Parathyroid adenoma (tissue), 2 donors: ENCODE measurements around the gene KATNBL1.
"Not testable (repeated sequence)": the region's sequence is repeated elsewhere in the genome, so short reads cannot be mapped to it uniquely, and the experiment has no call there.

Experiments used
- H2AFZ ChIP-seq: fragments of 300-600 bp; sonication (generic); one replicate; pipeline ENCODE4 v1.7.0; 2017; ENCODE audit warnings: antibody characterized with exemption, mild to moderate bottlenecking
- H3K27ac ChIP-seq: fragments of 300-600 bp; sonication (generic); one replicate; pipeline ENCODE4 v1.7.0; 2017
- H3K27me3 ChIP-seq: fragments of 300-600 bp; sonication (generic); one replicate; pipeline ENCODE4 v1.7.0; 2017; ENCODE audit warnings: low read length; ENCODE audit not compliant: control insufficient read depth, insufficient read depth
- H3K36me3 ChIP-seq: fragments of 300-600 bp; sonication (generic); one replicate; pipeline ENCODE4 v1.7.0; 2017; ENCODE audit warnings: low read length; ENCODE audit not compliant: control insufficient read depth, insufficient read depth
- H3K4me1 ChIP-seq: fragments of 300-600 bp; sonication (generic); one replicate; pipeline ENCODE4 v1.7.0; 2017; ENCODE audit warnings: control low read depth
- H3K4me2 ChIP-seq: fragments of 300-600 bp; sonication (generic); one replicate; pipeline ENCODE4 v1.7.0; 2017; ENCODE audit warnings: low read length
- H3K4me3 ChIP-seq: fragments of 300-600 bp; sonication (generic); one replicate; pipeline ENCODE4 v1.7.0; 2017; ENCODE audit warnings: low read depth, low read length
- H3K79me2 ChIP-seq: fragments of 300-600 bp; sonication (generic); one replicate; pipeline ENCODE4 v1.7.0; 2017; ENCODE audit warnings: control low read depth
- H3K9ac ChIP-seq: fragments of 300-600 bp; sonication (generic); one replicate; pipeline ENCODE4 v1.7.0; 2017; ENCODE audit warnings: mild to moderate bottlenecking
- H3K9me3 ChIP-seq: fragments of 300-600 bp; sonication (generic); one replicate; pipeline ENCODE4 v1.7.0; 2017; ENCODE audit warnings: low read length; ENCODE audit not compliant: control insufficient read depth
- CTCF ChIP-seq: fragments of 300-600 bp; sonication (generic); IDR thresholded peaks from one replicate; pipeline ENCODE4 v1.7.0; 2017; ENCODE audit warnings: antibody characterized with exemption, mild to moderate bottlenecking
- donor health status: primary hyperparathyroidism.

Gene KATNBL1

GRCh38 chr15:34203936-34204335 lies 6.0 kb downstream of the KATNBL1 start:
- Histone ChIP-seq H3K9ac (no peak overlapping the region), H3K27me3 (no peaks in the 10 kb centered on the region), H3K4me1 (no peaks in the 10 kb centered on the region), H3K27ac (no peak overlapping the region), H2AFZ (no peak overlapping the region), H3K4me2 (no peak overlapping the region), H3K4me3 (no peak overlapping the region), H3K36me3 (no peaks in the 10 kb centered on the region), H3K79me2 (peaks cover 12% of the 10 kb centered on the region), H3K9me3 (no peaks in the 10 kb centered on the region)
- TF ChIP-seq CTCF, result no peak

- no peaks in the 10 kb centered on the region for H3K9me3 ChIP-seq
- H3K27ac ChIP-seq, result no peak overlapping the region
- H3K4me1 ChIP-seq, result no peaks in the 10 kb centered on the region
- no peak overlapping the region for H3K4me3 ChIP-seq
- no peak overlapping the region for H3K9ac ChIP-seq
- no peak for TF ChIP-seq CTCF
- no peak overlapping the region for H2AFZ ChIP-seq
- no peaks in the 10 kb centered on the region for H3K36me3 ChIP-seq
- H3K27me3 ChIP-seq, result no peaks in the 10 kb centered on the region
- peaks cover 12% of the 10 kb centered on the region for H3K79me2 ChIP-seq
- no peak overlapping the region for H3K4me2 ChIP-seq
Measured at GRCh38 chr15:34203305-34203704, 6.6 kb downstream of the KATNBL1 start.

- not testable (repeated sequence) for H3K9ac ChIP-seq, H3K27me3 ChIP-seq, H3K4me1 ChIP-seq, H3K27ac ChIP-seq, H3K36me3 ChIP-seq, H3K4me2 ChIP-seq, H2AFZ ChIP-seq, H3K4me3 ChIP-seq, H3K9me3 ChIP-seq
- H3K79me2 ChIP-seq, result peaks cover 12% of the 10 kb centered on the region
Measured at GRCh38 chr15:34193272-34193671, 16.6 kb downstream of the KATNBL1 start.

- H3K9ac ChIP-seq, result no peak overlapping the region
- H3K79me2 ChIP-seq, result peaks cover 10% of the 10 kb centered on the region
- H3K36me3 ChIP-seq, result no peaks in the 10 kb centered on the region
- H3K9me3 ChIP-seq, result no peaks in the 10 kb centered on the region
- no peak overlapping the region for H2AFZ ChIP-seq
- H3K4me3 ChIP-seq, result no peak overlapping the region
- TF ChIP-seq CTCF, result no peak
- no peak overlapping the region for H3K27ac ChIP-seq
- H3K27me3 ChIP-seq, result no peaks in the 10 kb centered on the region
- H3K4me2 ChIP-seq, result no peak overlapping the region
- H3K4me1 ChIP-seq, result no peaks in the 10 kb centered on the region
Measured at GRCh38 chr15:34188711-34189110, 21.2 kb downstream of the KATNBL1 start.

GRCh38 chr15:34185666-34186065 lies 24.2 kb downstream of the KATNBL1 start:
- no peaks in the 10 kb centered on the region for H3K4me1 ChIP-seq
- no peaks in the 10 kb centered on the region for H3K27me3 ChIP-seq
- H3K9ac ChIP-seq, result no peak overlapping the region
- H3K36me3 ChIP-seq, result no peaks in the 10 kb centered on the region
- peaks cover 3% of the 10 kb centered on the region for H3K79me2 ChIP-seq
- TF ChIP-seq CTCF, result no peak
- no peak overlapping the region for H2AFZ ChIP-seq
- no peak overlapping the region for H3K27ac ChIP-seq
- no peak overlapping the region for H3K4me3 ChIP-seq
- no peaks in the 10 kb centered on the region for H3K9me3 ChIP-seq
- no peak overlapping the region for H3K4me2 ChIP-seq
